NCI-H2196 (cell line): ENCODE results near the gene LCN6.
A peak's percentile ranks its signal among the peaks of the same experiment; 100 is the strongest.

Source experiments
- DNase-seq: peaks from one replicate; lab custom pipeline; 2025; ENCODE audit not compliant: unreplicated experiment; lab: John Stamatoyannopoulos, UW

The LCN6 gene

DNA sequence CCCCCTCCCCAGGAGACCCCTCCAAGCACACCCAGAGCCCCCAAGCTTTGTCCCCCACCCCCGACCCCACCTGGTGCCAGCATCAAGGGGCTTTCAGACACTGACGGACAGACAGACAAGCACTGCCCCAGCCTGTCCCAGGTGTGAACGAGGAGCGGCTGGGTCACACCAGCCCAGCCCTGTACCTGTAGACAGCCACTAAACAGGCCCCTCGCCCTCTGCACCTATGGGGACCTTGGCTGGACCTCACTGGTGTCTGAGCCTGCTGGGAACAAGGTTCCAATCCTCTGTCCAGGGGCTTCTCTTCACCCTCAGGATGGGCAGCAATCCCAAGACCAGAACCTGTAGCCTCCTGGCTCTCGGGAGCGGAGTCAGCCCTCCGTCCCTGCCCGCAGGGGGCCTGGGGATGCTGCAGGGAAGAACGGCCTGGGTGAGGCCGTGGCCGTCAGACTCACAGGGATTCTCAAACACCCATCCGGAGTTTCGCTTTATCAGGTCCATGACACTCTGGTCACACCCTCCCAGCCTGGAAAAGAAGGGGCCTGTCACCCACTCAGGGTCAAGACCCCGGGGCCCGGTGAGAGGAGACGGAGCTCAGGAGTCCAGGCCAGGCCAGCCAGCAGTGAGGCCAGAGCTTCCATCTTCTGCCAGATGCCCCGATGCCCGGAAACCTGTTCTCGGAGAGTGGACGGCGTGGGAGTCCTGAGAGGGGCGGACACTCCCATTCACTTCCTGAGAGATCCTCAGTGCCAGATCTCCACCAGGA lies 2.8 kb downstream of the LCN6 start:
- no peak for DNase-seq

DNA sequence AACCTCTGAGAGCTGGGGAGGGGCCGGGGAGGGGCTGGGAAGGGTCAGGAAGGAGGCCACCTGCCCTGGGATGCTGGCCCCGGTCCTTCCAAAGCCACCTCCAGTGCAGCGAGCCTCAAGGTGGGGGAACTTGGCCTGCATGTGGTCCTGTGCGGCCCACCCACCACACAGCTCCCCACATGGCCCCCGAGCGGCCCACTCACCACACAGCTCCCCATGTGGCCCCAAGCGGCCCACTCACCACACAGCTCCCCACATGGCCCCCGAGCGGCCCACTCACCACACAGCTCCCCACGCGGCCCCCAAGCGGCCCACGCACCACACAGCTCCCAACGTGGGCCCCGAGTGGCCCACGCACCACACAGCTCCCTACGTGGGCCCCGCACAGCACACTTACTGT lies 3.6 kb downstream of the LCN6 start:
- DNase-seq, result no peak

- DNase-seq, result no peak
These were observed 4.6 kb downstream of the LCN6 start for GRCh38 chr9:136743639-136744211.

GRCh38 chr9:136742591-136743391 lies 5.5 kb downstream of the LCN6 start, which contains the start of gene LCN10:
LCN10 (minus strand) TSS chr9:136742940; CDS start chr9:136742903, 37 bp downstream.
- DNase-seq, result no peak

DNA sequence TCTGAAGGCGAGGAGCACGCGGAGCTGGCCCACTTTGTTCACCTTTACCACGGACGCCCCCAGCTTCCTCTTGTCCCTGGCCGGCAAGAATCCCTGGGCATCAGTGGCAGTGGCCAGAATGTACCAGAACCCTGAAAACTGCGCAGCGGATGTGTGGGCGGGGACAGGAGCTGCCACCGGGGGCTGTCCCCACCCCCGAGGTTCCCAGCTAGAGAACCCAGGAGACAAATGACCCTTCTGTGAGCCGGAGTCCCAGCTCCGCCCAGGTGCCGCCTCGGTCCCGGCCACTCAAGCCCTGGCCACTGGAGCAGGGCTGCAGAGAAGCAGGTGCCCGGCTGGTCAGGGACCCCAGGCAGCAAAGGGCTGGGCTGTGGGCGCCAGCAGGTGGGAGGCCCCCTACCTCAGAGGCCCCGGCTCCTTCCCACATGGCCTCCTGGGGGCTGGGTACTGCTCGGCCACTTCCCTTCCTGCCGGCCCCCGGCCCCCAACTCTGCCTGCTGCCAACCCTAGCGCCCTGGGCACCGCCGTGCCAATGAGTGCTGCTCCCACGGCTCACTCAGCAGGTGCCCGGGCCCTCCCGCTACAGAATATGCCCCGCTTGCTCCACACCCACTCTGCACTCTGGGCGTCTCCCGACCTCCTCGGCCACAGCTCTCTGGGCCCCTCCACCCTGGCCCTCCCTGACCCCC lies 6.3 kb downstream of the LCN6 start:
- no peak for DNase-seq

- no peak for DNase-seq
These were observed 7.1 kb downstream of the LCN6 start for GRCh38 chr9:136740971-136741882.

DNA sequence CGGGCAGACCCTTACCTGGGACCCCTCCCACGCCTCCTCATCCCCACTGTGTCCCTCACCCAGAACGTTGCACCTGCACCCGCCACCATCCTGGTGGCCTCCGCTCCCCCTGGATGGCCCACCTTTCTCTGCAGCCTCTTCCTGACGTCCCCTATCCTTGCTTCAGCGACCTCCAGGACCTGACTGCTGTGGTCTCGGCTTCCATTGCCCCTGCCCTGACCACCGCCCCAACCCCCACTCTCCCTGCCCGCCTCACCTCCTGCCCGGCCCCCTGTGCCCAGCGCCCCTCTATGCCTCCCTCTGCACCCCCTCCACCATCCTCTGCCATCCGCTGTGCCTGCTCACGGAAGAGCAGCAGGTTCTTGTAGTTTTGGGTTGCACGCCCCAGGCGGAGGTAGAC lies 7.8 kb downstream of the LCN6 start:
- DNase-seq, result no peak

- DNase-seq, result no peak
These were observed 8.3 kb downstream of the LCN6 start for GRCh38 chr9:136740069-136740468.

DNA sequence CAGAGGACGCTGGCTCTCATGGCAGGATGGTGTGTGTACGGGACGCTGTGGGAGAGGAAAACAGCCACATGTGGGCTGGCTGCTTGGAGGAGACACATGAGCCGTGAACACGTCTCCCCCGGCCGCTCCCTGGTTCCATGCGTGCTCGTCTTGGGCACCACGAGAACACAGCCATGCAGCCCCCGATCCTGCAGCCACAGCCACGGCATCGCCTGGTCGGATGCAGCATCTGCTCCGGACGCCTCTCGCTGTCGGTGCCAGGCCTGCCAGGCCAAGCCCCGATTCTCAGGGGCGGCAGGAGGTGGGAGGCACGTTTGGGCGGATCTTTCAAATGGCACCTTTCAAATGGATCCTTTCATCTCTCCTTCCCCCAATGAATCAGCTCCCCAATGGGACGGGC lies 8.8 kb downstream of the LCN6 start:
- no peak for DNase-seq

DNA sequence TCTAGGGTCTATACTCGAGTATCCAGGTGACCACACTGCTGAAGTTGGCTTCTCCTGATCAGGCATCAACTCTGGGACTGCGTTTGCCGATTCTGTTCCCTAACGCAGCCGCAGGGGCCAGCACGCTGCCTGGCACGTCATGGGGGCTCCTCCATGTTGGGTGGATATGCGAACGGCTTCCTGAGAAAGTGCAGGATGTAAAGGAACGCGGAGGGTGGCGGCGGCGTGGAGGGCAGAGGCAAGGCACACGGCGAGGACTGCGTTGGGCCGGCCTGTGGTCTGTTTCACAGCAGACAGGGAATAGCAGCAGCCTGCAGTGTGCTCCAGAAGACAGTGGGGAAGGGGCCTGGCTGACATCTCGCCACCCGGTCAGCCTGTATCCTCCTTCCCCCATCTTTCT lies 9.4 kb downstream of the LCN6 start:
- no peak for DNase-seq

GRCh38 chr9:136735812-136736480 lies 12.4 kb downstream of the LCN6 start:
- DNase-seq, result no peak

- no peak for DNase-seq
These were observed 13.4 kb downstream of the LCN6 start for GRCh38 chr9:136734837-136735496.

- no peak for DNase-seq
These were observed 14.7 kb downstream of the LCN6 start for GRCh38 chr9:136733611-136734010.

DNA sequence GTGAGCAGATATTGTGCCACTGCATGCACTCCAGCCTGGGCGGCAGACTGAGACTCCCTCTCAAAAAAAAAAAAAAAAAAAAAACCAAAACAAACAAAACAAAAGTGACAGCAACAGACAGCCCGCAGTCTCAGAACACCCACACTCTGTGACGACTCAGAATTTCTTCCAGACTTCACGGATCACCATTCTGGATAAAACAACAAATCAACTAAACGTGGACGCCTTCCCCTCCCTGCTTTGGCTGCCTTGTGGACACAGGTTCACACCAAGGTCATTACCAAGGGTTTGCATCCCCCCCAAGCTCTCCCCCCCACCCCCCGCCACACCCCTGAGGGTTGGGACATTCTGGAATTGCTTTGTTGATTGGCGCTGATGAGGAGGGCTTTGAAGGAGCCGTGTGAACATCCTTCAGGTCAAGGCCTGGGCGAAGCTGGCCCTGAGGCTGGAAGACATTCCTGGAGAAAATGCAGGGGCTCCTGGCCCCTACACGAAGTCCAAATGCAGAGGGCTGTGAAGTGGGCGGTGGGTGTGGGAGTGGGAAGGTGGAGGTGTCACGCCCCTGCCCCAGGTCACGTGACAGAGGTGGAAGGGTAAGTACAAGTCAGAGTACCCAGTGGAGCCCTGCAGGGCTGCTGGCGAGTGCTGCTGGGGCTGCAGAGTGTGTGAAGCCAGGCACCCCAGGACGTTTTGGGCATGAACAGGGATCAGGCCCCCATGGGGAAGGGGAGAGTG lies 15.7 kb downstream of the LCN6 start:
- DNase-seq, result no peak

- no peak for DNase-seq
These were observed 18.4 kb downstream of the LCN6 start for GRCh38 chr9:136729926-136730325.

DNA sequence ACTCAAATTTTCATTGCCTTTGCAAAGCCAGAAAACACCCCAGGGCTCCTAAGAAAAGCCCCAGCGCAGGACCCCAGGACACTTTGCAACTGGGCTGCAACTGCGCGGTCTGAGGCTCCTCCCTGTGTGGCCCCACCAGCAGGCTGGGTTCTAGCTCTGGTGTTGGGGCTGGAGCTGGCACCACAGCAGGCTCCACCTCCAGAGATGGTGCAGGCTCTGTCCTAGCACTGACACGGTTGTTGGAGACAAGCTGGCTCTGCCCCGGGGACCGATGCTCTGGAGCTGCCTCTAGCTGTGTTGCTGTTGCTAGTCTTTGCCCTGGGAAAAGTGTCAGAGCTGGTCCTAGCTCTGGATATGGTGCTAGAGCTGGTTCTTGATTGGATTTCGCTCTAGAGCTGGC lies 19.2 kb downstream of the LCN6 start:
- DNase-seq, result no peak

DNA sequence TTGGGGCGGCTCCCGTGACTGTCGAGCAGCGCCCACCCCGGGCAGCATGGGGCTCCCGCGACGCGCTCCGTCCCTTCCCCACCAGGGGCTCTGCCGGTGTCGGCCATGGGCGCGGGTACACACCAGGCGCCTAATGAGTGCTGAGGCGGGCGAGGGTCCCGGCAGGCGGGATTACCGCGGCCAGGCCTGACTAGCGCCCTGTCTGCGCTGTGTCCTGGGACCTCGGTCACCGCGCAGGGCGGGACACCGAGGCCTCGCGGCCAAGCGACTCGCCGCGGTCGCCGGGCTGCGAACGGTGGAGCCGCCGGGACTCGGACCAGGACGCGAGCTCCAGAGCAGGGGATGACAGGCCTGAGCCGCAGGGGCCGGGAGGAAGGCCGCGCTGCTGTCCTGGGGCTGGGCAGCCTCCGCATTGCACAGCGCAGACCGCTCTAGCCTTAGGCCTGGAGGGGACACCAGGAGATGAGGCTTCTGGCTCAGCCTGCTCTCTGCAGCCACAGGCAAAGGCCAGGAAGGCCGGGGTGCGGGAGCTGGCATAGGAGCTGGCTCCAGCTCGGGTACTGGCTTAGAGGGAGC lies 19.7 kb downstream of the LCN6 start:
- DNase-seq, result no peak

GRCh38 chr9:136728080-136728547 lies 20.2 kb downstream of the LCN6 start:
- peak; percentile 81 for DNase-seq
